Retinal pigment epithelial cell (primary cell): Measurements from ENCODE around the gene ADAMTS19.
"Not testable (repeated sequence)": the region's sequence is repeated elsewhere in the genome, so short reads cannot be mapped to it uniquely, and the experiment has no call there.

Experiments
- DNase-seq: peaks from one replicate; pipeline ENCODE4 v3.0.0-alpha.2; 2010; ENCODE audit warnings: low read depth
- H3K4me3 ChIP-seq: 2 replicates; pipeline ENCODE4 v1.5.1; 2011; ENCODE audit warnings: mild to moderate bottlenecking, low read length, control low read depth, moderate library complexity
- CTCF ChIP-seq: conservative IDR thresholded peaks from 2 replicates; pipeline ENCODE4 v1.5.1; 2011; ENCODE audit warnings: low read depth, low read length, control low read depth, inconsistent platforms

Gene ADAMTS19

GRCh38 chr5:129619782-129620181 lies 159.7 kb downstream of the ADAMTS19 start:
- no peak for DNase-seq
- TF ChIP-seq CTCF = no peak
- H3K4me3 ChIP-seq = no peak overlapping the region

- H3K4me3 ChIP-seq = no peak overlapping the region
- no peak for TF ChIP-seq CTCF
- no peak for DNase-seq
Observed at GRCh38 chr5:129622531-129622930, 162.4 kb downstream of the ADAMTS19 start.

DNA sequence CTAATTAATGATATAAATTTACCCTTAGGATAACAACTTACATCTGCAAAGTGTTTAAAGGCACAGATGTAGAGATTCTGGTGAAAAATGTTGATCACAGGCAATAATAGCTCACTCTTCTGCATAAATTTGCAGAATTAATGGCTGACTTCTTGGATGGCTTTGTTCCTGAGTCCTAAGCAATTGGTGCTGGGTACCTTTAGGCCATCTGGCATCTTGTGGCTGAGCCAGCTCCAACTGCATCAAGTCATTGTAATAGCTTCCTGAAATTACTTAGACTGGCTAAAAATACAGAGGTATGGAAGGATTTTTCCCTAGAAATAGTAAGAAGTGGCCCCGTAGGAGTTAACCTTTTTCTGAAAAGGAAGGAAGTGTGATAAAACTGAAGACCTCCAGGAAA lies 169.5 kb downstream of the ADAMTS19 start:
- no peak for DNase-seq
- no peak overlapping the region for H3K4me3 ChIP-seq
- no peak for TF ChIP-seq CTCF

- no peak overlapping the region for H3K4me3 ChIP-seq
- TF ChIP-seq CTCF = no peak
- no peak for DNase-seq
Observed at GRCh38 chr5:129630101-129630500, 170.0 kb downstream of the ADAMTS19 start.

GRCh38 chr5:129631961-129632360 lies 171.9 kb downstream of the ADAMTS19 start:
- TF ChIP-seq CTCF = no peak
- no peak overlapping the region for H3K4me3 ChIP-seq
- DNase-seq = no peak

DNA sequence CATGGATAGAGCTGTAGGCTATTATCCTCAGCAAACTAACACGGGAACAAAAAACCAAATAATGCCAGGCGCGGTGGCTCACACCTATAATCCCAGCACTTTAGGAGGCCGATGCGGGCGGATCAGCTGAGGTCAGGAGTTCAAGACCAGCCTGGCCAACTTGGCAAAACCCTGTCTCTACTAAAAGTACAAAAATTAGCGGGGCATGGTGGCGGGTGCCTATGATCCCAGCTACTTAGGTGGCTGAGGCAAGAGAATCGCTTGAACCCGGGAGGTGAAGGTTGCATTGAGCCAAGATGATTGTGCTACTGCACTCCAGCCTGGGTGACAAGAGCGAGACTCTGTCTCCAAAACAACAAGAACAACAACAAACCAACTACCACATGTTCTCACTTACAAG lies 177.4 kb downstream of the ADAMTS19 start:
- DNase-seq, H3K4me3 ChIP-seq: not testable (repeated sequence)

GRCh38 chr5:129639331-129639730 lies 179.2 kb downstream of the ADAMTS19 start:
- H3K4me3 ChIP-seq = no peak overlapping the region
- TF ChIP-seq CTCF = no peak
- no peak for DNase-seq
